ENCODE results near the gene HEPACAM.

HEPACAM gene

DNA sequence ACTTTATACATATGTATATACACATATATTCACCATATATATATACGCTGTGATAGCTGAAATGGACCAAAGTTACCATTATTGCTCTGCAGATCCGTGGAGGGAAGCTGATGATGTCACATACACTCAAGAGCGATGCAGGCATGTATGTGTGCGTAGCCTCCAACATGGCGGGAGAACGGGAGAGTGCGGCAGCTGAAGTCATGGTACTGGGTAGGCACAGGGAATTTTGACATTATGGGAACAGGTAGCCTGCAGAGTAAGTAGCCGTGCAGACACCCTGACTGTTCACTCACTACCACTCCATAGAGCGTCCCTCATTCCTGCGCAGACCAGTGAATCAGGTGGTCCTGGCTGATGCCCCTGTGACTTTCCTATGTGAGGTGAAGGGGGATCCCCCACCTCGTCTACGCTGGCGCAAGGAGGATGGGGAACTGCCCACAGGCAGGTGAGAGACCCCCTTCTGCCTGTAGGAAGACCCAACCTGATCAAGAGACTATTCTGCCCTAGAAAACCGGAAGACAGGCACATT, 65.9 kb downstream of the HEPACAM start:
- no peak for DNase-seq

DNA sequence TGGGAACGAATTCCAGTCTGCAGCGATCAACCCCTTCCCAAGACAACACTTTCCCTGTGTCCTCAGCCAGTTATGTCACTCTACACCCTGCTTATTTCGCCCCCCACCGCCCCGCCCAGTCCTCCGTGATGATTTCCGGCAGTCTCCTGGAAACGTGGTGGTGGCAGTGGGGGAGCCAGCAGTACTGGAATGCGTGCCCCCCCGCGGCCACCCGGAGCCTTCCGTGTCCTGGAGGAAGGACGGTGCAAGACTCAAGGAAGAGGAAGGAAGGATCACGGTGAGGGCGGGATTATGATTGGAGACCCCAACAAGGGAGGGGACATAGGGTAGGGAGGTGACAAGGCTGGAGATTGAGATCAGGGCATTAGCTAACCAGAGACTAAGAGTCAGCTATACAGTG, 66.5 kb downstream of the HEPACAM start:
- DNase-seq, result no peak
